ENCODE results near the gene ESAM. TPM values are rescaled to one million over a fixed set of nuclear protein-coding genes. Genes with fewer than 3 reads are reported as not detected.

ESAM gene
- total RNA-seq, 1 donor from 2014 or later: 0.96 TPM

DNA sequence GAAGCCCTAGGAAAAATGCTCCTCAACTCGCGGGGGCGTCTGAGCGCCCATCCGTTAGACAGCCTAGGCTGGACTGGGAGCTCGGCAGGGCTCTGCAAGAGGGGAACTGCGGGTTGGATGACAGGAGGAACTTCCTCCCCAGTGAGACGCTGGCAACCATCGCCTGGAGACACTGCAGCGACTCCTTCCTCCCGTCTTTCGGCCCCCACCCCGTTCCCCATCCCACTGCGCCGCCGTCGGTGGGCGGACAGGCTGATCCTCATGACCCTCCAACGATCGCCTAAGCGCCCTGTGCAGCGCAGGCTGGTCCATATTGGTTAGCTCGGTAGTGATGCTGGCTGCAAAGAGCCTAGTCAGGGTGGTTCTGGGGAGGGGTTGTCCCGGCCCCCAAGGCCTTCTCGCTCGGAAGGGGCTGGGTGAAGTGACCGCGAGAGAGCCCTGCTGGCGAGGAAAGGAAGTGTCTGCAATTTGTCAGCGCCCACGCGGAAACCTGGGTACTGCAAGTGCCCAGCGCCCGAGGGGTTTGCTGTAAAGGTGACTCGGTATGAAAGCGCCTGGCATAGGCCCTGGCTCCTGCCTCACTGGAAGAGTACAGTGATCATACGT, 21.7 kb downstream of the ESAM start:
- Mint-ChIP-seq H3K27me3 (ENCODE audit: low read depth) (peaks cover 68% of the 10 kb centered on the region), H3K4me1 (peaks cover 37% of the 10 kb centered on the region), H3K27ac (ENCODE audit: unreplicated experiment) (no peak overlapping the region), H3K36me3 (ENCODE audit: low read depth) (peaks cover 3% of the 10 kb centered on the region), H3K9me3 (no peaks in the 10 kb centered on the region), H3K4me3 (peak overlapping the region; percentile 85)
- no peak for DNase-seq (ENCODE audit: low read depth, low spot score)
- peak; percentile 59 for TF ChIP-seq CTCF (conservative IDR thresholded peaks at IDR 0.05)

- Mint-ChIP-seq H3K4me1 (peaks cover 33% of the 10 kb centered on the region), H3K36me3 (ENCODE audit: low read depth) (no peaks in the 10 kb centered on the region), H3K27me3 (ENCODE audit: low read depth) (peaks cover 63% of the 10 kb centered on the region), H3K9me3 (no peaks in the 10 kb centered on the region), H3K27ac (ENCODE audit: unreplicated experiment) (peak within 1 kb of the TSS; percentile 79), H3K4me3 (peak within 1 kb of the TSS; percentile 85)
- TF ChIP-seq CTCF (conservative IDR thresholded peaks at IDR 0.05): no peak
- DNase-seq (ENCODE audit: low read depth, low spot score): peak; percentile 90
Observed at GRCh38 chr11:124739479-124740276, 22.4 kb downstream of the ESAM start, which contains the start of gene NRGN. Gene NRGN, plus strand, starts transcription at chr11:124739942. Its CDS starts 143 bp downstream, at chr11:124740085.

GRCh38 chr11:124738713-124739478, 23.2 kb downstream of the ESAM start:
- H3K4me1 Mint-ChIP-seq: peaks cover 33% of the 10 kb centered on the region
- no peaks in the 10 kb centered on the region for H3K9me3 Mint-ChIP-seq
- no peak for TF ChIP-seq CTCF (conservative IDR thresholded peaks at IDR 0.05)
- H3K36me3 Mint-ChIP-seq (ENCODE audit: low read depth): no peaks in the 10 kb centered on the region
- H3K4me3 Mint-ChIP-seq: peak overlapping the region; percentile 85
- peaks cover 63% of the 10 kb centered on the region for H3K27me3 Mint-ChIP-seq (ENCODE audit: low read depth)
- H3K27ac Mint-ChIP-seq (ENCODE audit: unreplicated experiment): peak overlapping the region; percentile 79
- DNase-seq (ENCODE audit: low read depth, low spot score): no peak

GRCh38 chr11:124737638-124738305, 24.3 kb downstream of the ESAM start:
- peak overlapping the region; percentile 43 for H3K4me3 Mint-ChIP-seq
- H3K4me1 Mint-ChIP-seq: peaks cover 33% of the 10 kb centered on the region
- no peaks in the 10 kb centered on the region for H3K9me3 Mint-ChIP-seq
- no peak overlapping the region for H3K27ac Mint-ChIP-seq (ENCODE audit: unreplicated experiment)
- DNase-seq (ENCODE audit: low read depth, low spot score): no peak
- no peak for TF ChIP-seq CTCF (conservative IDR thresholded peaks at IDR 0.05)
- peaks cover 52% of the 10 kb centered on the region for H3K27me3 Mint-ChIP-seq (ENCODE audit: low read depth)
- no peaks in the 10 kb centered on the region for H3K36me3 Mint-ChIP-seq (ENCODE audit: low read depth)

- Mint-ChIP-seq H3K36me3 (ENCODE audit: low read depth) (no peaks in the 10 kb centered on the region), H3K9me3 (no peaks in the 10 kb centered on the region), H3K4me3 (peak overlapping the region; percentile 3), H3K27me3 (ENCODE audit: low read depth) (peaks cover 41% of the 10 kb centered on the region), H3K4me1 (peaks cover 30% of the 10 kb centered on the region), H3K27ac (ENCODE audit: unreplicated experiment) (no peak overlapping the region)
- TF ChIP-seq CTCF (conservative IDR thresholded peaks at IDR 0.05): no peak
- DNase-seq (ENCODE audit: low read depth, low spot score): no peak
Observed at GRCh38 chr11:124736736-124737135, 25.4 kb downstream of the ESAM start.

All from neural crest cell (in vitro differentiated cells).